Prostate gland (tissue), 2 donors: ENCODE data around the gene SIGLECL1.

ENCODE experiments used
- POLR2A ChIP-seq: fragments of 450-650 bp; IDR thresholded peaks from one replicate; pipeline ENCODE4 v1.6.1; 2016; ENCODE audit warnings: antibody characterized with exemption, mild to moderate bottlenecking
- POLR2AphosphoS5 ChIP-seq: sonication (generic); formaldehyde crosslinking; IDR thresholded peaks from one replicate; pipeline ENCODE4 v1.6.1; 2017; ENCODE audit warnings: antibody characterized with exemption
- TF ChIP-seq, protein P1 (sequence below), 4 experiments: fragments of 200-600 bp in 2 of 4; fragments of 450-650 bp in 2 of 4; sonication (generic) in 2 of 4; IDR thresholded peaks; 1 replicate in 3 of 4; 2 replicates in 1 of 4; pipeline ENCODE4 v1.5.1; 2016 to 2019; ENCODE audit warnings: antibody characterized with exemption in 4 of 4, mild to moderate bottlenecking in 2 of 4, moderate library complexity in 2 of 4

DNA sequence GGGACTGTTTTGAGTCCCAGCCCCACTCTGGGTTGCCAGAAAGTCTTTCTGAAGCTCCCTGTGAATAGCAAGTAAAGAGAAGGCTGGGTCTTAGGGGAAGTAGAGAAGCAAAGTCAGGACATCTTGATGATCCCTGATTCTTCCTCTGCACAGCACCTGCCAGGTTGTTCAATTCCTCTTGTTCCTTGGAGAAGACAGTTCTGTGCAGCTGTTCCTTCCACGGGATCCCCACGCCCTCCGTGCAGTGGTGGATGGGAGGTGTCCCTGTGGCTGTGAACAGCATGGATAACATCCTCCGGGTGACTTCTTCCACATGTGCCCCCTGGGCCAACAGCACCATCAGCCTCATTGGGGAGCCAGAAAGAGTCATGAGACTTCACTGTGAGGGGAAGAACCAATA lies 31.5 kb downstream of the SIGLECL1 start:
- no peak for TF ChIP-seq POLR2A
- TF ChIP-seq, protein P1, sequence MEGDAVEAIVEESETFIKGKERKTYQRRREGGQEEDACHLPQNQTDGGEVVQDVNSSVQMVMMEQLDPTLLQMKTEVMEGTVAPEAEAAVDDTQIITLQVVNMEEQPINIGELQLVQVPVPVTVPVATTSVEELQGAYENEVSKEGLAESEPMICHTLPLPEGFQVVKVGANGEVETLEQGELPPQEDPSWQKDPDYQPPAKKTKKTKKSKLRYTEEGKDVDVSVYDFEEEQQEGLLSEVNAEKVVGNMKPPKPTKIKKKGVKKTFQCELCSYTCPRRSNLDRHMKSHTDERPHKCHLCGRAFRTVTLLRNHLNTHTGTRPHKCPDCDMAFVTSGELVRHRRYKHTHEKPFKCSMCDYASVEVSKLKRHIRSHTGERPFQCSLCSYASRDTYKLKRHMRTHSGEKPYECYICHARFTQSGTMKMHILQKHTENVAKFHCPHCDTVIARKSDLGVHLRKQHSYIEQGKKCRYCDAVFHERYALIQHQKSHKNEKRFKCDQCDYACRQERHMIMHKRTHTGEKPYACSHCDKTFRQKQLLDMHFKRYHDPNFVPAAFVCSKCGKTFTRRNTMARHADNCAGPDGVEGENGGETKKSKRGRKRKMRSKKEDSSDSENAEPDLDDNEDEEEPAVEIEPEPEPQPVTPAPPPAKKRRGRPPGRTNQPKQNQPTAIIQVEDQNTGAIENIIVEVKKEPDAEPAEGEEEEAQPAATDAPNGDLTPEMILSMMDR (IDR thresholded peaks at IDR 0.05) = no peak
- TF ChIP-seq POLR2AphosphoS5 = no peak
